ENCODE results near the gene KSR1.

DNA sequence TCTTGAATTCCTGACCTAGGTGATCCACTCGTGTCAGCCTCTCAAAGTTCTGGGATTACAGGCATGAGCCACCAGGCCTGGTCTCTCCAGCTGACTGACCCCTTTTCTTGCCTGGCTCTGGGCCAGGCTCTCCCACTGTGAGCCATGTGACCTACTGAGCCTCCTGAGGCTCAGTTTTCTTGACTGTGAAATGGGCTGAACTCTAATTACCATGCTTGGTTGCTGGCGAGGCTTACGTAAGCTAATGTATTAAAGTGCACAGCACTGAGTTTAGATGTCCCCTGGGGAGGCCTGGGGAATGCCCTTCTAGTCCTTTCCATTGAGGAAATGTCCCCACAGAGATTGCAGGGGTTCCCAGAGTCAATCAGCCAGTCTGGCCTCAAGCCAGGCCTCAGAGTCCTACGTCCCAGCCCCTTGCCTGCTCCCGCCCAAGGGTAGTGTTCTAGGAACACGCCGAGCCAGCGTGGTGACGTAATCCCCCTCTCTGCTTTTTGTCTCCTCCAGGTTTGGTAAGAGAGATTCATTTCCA lies 129.0 kb downstream of the KSR1 start:
- TF ChIP-seq SP1 (IDR thresholded peaks at IDR 0.05) (no peak), ARNT (IDR thresholded peaks at IDR 0.05) (no peak), CTBP1 (IDR thresholded peaks at IDR 0.05; ENCODE audit: borderline replicate concordance) (no peak), TARDBP (IDR thresholded peaks at IDR 0.05) (no peak), LEF1 (IDR thresholded peaks at IDR 0.05; ENCODE audit: borderline replicate concordance) (no peak), ELF4 (IDR thresholded peaks at IDR 0.05) (no peak), HDGF (IDR thresholded peaks at IDR 0.05; ENCODE audit: borderline replicate concordance) (no peak), FOXM1 (IDR thresholded peaks at IDR 0.05; ENCODE audit: borderline replicate concordance) (no peak), FOXK2 (IDR thresholded peaks at IDR 0.05) (no peak), SUZ12 (IDR thresholded peaks at IDR 0.05) (no peak), BHLHE40 (IDR thresholded peaks at IDR 0.05; ENCODE audit: borderline replicate concordance) (no peak), NFRKB (IDR thresholded peaks at IDR 0.05) (no peak)
- TF ChIP-seq, protein P1, sequence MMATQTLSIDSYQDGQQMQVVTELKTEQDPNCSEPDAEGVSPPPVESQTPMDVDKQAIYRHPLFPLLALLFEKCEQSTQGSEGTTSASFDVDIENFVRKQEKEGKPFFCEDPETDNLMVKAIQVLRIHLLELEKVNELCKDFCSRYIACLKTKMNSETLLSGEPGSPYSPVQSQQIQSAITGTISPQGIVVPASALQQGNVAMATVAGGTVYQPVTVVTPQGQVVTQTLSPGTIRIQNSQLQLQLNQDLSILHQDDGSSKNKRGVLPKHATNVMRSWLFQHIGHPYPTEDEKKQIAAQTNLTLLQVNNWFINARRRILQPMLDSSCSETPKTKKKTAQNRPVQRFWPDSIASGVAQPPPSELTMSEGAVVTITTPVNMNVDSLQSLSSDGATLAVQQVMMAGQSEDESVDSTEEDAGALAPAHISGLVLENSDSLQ (IDR thresholded peaks at IDR 0.05), result no peak
